ENCODE results near the gene CDH4. TPM values are rescaled to one million over a fixed set of nuclear protein-coding genes. Genes with fewer than 3 reads are reported as not detected.

Gene CDH4
- total RNA-seq, 1 experiment from 2014 or later, result 5.3 TPM

- Mint-ChIP-seq H3K4me1 (no peaks in the 10 kb centered on the region), H3K9me3 (peaks cover 11% of the 10 kb centered on the region), H3K27me3 (ENCODE audit: low read depth) (peaks cover 18% of the 10 kb centered on the region), H3K27ac (no peak overlapping the region), H3K4me3 (no peak overlapping the region), H3K36me3 (peaks cover 4% of the 10 kb centered on the region; the same call in 1 of the 2 replicates)
- TF ChIP-seq AFF4 (CRISPR knock-in tag; IDR thresholded peaks at IDR 0.05; ENCODE audit: borderline replicate concordance) (no peak), ESRRA (CRISPR knock-in tag; IDR thresholded peaks at IDR 0.05; ENCODE audit: borderline replicate concordance) (no peak), STAT6 (CRISPR knock-in tag; conservative IDR thresholded peaks at IDR 0.05; ENCODE audit: low read depth) (no peak)
- CTCF ChIA-PET, result no interaction called here
- ATAC-seq (no peak), DNase-seq (ENCODE audit: low spot score) (no peak)
- POLR2A ChIA-PET, result no interaction called here
These were observed 595.9 kb downstream of the CDH4 start for GRCh38 chr20:61847986-61848385.

GRCh38 chr20:61848851-61849250 lies 596.8 kb downstream of the CDH4 start:
- H3K4me1 Mint-ChIP-seq, result no peaks in the 10 kb centered on the region
- TF ChIP-seq ZNF423 (CRISPR knock-in tag; IDR thresholded peaks at IDR 0.05), result no peak
- no peak for TF ChIP-seq CREB1 (CRISPR knock-in tag; IDR thresholded peaks at IDR 0.05)
- TF ChIP-seq RELA (CRISPR knock-in tag; IDR thresholded peaks at IDR 0.05; ENCODE audit: borderline replicate concordance), result no peak
- no peak for TF ChIP-seq CTCF (IDR thresholded peaks at IDR 0.05)
- no peak for TF ChIP-seq IRF1 (CRISPR knock-in tag; IDR thresholded peaks at IDR 0.05)
- TF ChIP-seq ETV6 (CRISPR knock-in tag; IDR thresholded peaks at IDR 0.05), result no peak
- no peak for TF ChIP-seq TCF7 (CRISPR knock-in tag; IDR thresholded peaks at IDR 0.05; ENCODE audit: low read depth)
- no peak for TF ChIP-seq ZNF281 (CRISPR knock-in tag; IDR thresholded peaks at IDR 0.05)
- no peak for TF ChIP-seq IRF2 (CRISPR knock-in tag; IDR thresholded peaks at IDR 0.05; ENCODE audit: borderline replicate concordance, low read depth)
- no peak for ATAC-seq
- POLR2A ChIA-PET, result no interaction called here
- H3K4me3 Mint-ChIP-seq, result no peak overlapping the region
- CTCF ChIA-PET, result no interaction called here
- peaks cover 11% of the 10 kb centered on the region for H3K9me3 Mint-ChIP-seq
- no peak for DNase-seq (ENCODE audit: low spot score)
- H3K27ac Mint-ChIP-seq, result no peak overlapping the region
- peaks cover 18% of the 10 kb centered on the region for H3K27me3 Mint-ChIP-seq (ENCODE audit: low read depth)
- peaks cover 4% of the 10 kb centered on the region; the same call in 1 of the 2 replicates for H3K36me3 Mint-ChIP-seq
